RWPE2 (cell line): Measurements from ENCODE around the gene HAGHL.
"Not testable (repeated sequence)": the region's sequence is repeated elsewhere in the genome, so short reads cannot be mapped to it uniquely, and the experiment has no call there.

Experiments
- ATAC-seq: fragments of 200-7000 bp; cut with Tn5 transposase; 3 replicates; pipeline ENCODE4 v1.9.1; 2021; ENCODE audit warnings: low read depth
- DNase-seq: peaks from one replicate; pipeline ENCODE4 v3.0.0-alpha.2; 2020; ENCODE audit warnings: low spot score
- H3K27ac ChIP-seq: fragments of 450-650 bp; 2 replicates; pipeline ENCODE4 v1.5.1; 2017; ENCODE audit warnings: mild to moderate bottlenecking; ENCODE audit not compliant: poor library complexity, severe bottlenecking
- H3K27me3 ChIP-seq: fragments of 250-450 bp; sonication (Bioruptor Pico); 2 replicates; pipeline ENCODE4 v1.5.1; 2021; ENCODE audit warnings: mild to moderate bottlenecking, moderate library complexity; ENCODE audit not compliant: insufficient read depth, poor library complexity, severe bottlenecking
- H3K36me3 ChIP-seq: fragments of 250-450 bp; sonication (Bioruptor Pico); 2 replicates; pipeline ENCODE4 v1.5.1; 2020; ENCODE audit warnings: low read depth, mild to moderate bottlenecking, moderate library complexity
- H3K4me1 ChIP-seq: fragments of 250-450 bp; sonication (Bioruptor Pico); 2 replicates; pipeline ENCODE4 v1.5.1; 2021; ENCODE audit warnings: mild to moderate bottlenecking, moderate library complexity; ENCODE audit not compliant: insufficient read depth, poor library complexity, severe bottlenecking
- H3K4me3 ChIP-seq: fragments of 250-450 bp; sonication (Bioruptor Pico); 2 replicates; pipeline ENCODE4 v1.5.1; 2021; ENCODE audit warnings: mild to moderate bottlenecking, moderate library complexity; ENCODE audit not compliant: severe bottlenecking
- H3K9me3 ChIP-seq: fragments of 250-450 bp; sonication (Bioruptor Pico); 2 replicates; pipeline ENCODE4 v1.5.1; 2021; ENCODE audit warnings: mild to moderate bottlenecking, moderate library complexity; ENCODE audit not compliant: severe bottlenecking
- CTCF ChIP-seq: fragments of 450-650 bp; IDR thresholded peaks from one replicate; pipeline ENCODE4 v1.5.1; 2017; ENCODE audit warnings: mild to moderate bottlenecking, moderate library complexity; ENCODE audit not compliant: poor library complexity, severe bottlenecking

HAGHL gene

GRCh38 chr16:739560-740458 lies 12.9 kb downstream of the HAGHL start:
- DNase-seq (no peak), ATAC-seq (peak; percentile 14; the same call in 2 of the 3 replicates)
- no peaks in the 10 kb centered on the region for H3K27me3 ChIP-seq
- no peak for TF ChIP-seq CTCF
- H3K36me3 ChIP-seq, result peaks cover 22% of the 10 kb centered on the region; the same call in 1 of the 2 replicates
- peak overlapping the region; percentile 37 for H3K27ac ChIP-seq
- H3K9me3 ChIP-seq, result no peaks in the 10 kb centered on the region
- no peaks in the 10 kb centered on the region for H3K4me1 ChIP-seq
- H3K4me3 ChIP-seq, result peak overlapping the region; percentile 86

GRCh38 chr16:740459-740763 lies 13.5 kb downstream of the HAGHL start:
- no peak for TF ChIP-seq CTCF
- H3K4me3 ChIP-seq, result peak overlapping the region; percentile 86
- H3K4me1 ChIP-seq, result no peaks in the 10 kb centered on the region
- peak; percentile 7; the same call in 2 of the 3 replicates for ATAC-seq
- H3K27ac ChIP-seq, result peak overlapping the region; percentile 37
- DNase-seq, result no peak
- H3K27me3 ChIP-seq, result no peaks in the 10 kb centered on the region
- H3K36me3 ChIP-seq, result peaks cover 22% of the 10 kb centered on the region; the same call in 1 of the 2 replicates
- H3K9me3 ChIP-seq, result no peaks in the 10 kb centered on the region

- Histone ChIP-seq H3K27ac (peak within 1 kb of the TSS; percentile 37), H3K36me3 (peaks cover 18% of the 10 kb centered on the region; the same call in 1 of the 2 replicates), H3K9me3 (no peaks in the 10 kb centered on the region), H3K27me3 (no peaks in the 10 kb centered on the region), H3K4me1 (no peaks in the 10 kb centered on the region), H3K4me3 (peak within 1 kb of the TSS; percentile 86)
- DNase-seq (no peak), ATAC-seq (peak; percentile 76)
- peak; percentile 95 for TF ChIP-seq CTCF
Measured at GRCh38 chr16:740764-741505, 14.0 kb downstream of the HAGHL start, which contains the start of gene CIAO3. Gene CIAO3, minus strand, starts transcription at chr16:740997. Its CDS starts 12 bp downstream, at chr16:740985.

- peaks cover 11% of the 10 kb centered on the region; the same call in 1 of the 2 replicates for H3K36me3 ChIP-seq
- H3K4me3 ChIP-seq, result no peak overlapping the region
- ATAC-seq, result no peak
- no peaks in the 10 kb centered on the region for H3K27me3 ChIP-seq
- H3K4me1 ChIP-seq, result no peaks in the 10 kb centered on the region
- H3K9me3 ChIP-seq, result no peaks in the 10 kb centered on the region
- no peak overlapping the region for H3K27ac ChIP-seq
- no peak for DNase-seq
- TF ChIP-seq CTCF, result no peak
Measured at GRCh38 chr16:741986-742629, 15.2 kb downstream of the HAGHL start.

GRCh38 chr16:742894-743293 lies 16.0 kb downstream of the HAGHL start:
- not testable (repeated sequence) for H3K4me1 ChIP-seq, DNase-seq, H3K27ac ChIP-seq, H3K9me3 ChIP-seq, H3K27me3 ChIP-seq, H3K4me3 ChIP-seq, H3K36me3 ChIP-seq, ATAC-seq
